Measurements from ENCODE around the gene SIGLEC10.

SIGLEC10 gene

GRCh38 chr19:51392701-51393100 lies 24.7 kb downstream of the SIGLEC10 start:
- Histone ChIP-seq H3K9ac (ENCODE audit: low read depth, low read length) (no peak overlapping the region), H3K4me1 (ENCODE audit: insufficient read depth, low read length) (peaks cover 7% of the 10 kb centered on the region; the same call in 1 of the 2 replicates)

GRCh38 chr19:51391073-51391611 lies 26.3 kb downstream of the SIGLEC10 start:
- Histone ChIP-seq H3K9ac (ENCODE audit: low read depth, low read length) (peak overlapping the region; percentile 72; the same call in 1 of the 2 replicates), H3K4me1 (ENCODE audit: insufficient read depth, low read length) (peaks cover 7% of the 10 kb centered on the region; the same call in 1 of the 2 replicates), H3K9me3 (ENCODE audit: control insufficient read depth, insufficient read depth, low read length) (no peaks in the 10 kb centered on the region), H3K36me3 (ENCODE audit: insufficient read depth, low read length) (no peaks in the 10 kb centered on the region)

More at GRCh38 chr19:51392701-51393100, 24.7 kb downstream of the SIGLEC10 start:
- H3K9me3 ChIP-seq (ENCODE audit: control insufficient read depth, insufficient read depth, low read length) = no peaks in the 10 kb centered on the region
- no peaks in the 10 kb centered on the region for H3K36me3 ChIP-seq (ENCODE audit: insufficient read depth, low read length)

GRCh38 chr19:51389143-51389542 lies 28.3 kb downstream of the SIGLEC10 start:
- Histone ChIP-seq H3K4me1 (ENCODE audit: insufficient read depth, low read length) (peaks cover 7% of the 10 kb centered on the region; the same call in 1 of the 2 replicates), H3K36me3 (ENCODE audit: insufficient read depth, low read length) (no peaks in the 10 kb centered on the region), H3K9ac (ENCODE audit: low read depth, low read length) (no peak overlapping the region), H3K9me3 (ENCODE audit: control insufficient read depth, insufficient read depth, low read length) (no peaks in the 10 kb centered on the region)

GRCh38 chr19:51387924-51388389 lies 29.5 kb downstream of the SIGLEC10 start, which contains the start of gene LIM2:
TSS of gene LIM2 (minus strand) at chr19:51387974. CDS start at chr19:51387443, 531 bp downstream.
- Histone ChIP-seq H3K4me1 (ENCODE audit: insufficient read depth, low read length) (peaks cover 7% of the 10 kb centered on the region; the same call in 1 of the 2 replicates), H3K9me3 (ENCODE audit: control insufficient read depth, insufficient read depth, low read length) (no peaks in the 10 kb centered on the region), H3K9ac (ENCODE audit: low read depth, low read length) (no peak within 1 kb of the TSS), H3K36me3 (ENCODE audit: insufficient read depth, low read length) (no peaks in the 10 kb centered on the region)

- Histone ChIP-seq H3K9me3 (ENCODE audit: control insufficient read depth, insufficient read depth, low read length) (no peaks in the 10 kb centered on the region), H3K9ac (ENCODE audit: low read depth, low read length) (no peak overlapping the region), H3K36me3 (ENCODE audit: insufficient read depth, low read length) (no peaks in the 10 kb centered on the region), H3K4me1 (ENCODE audit: insufficient read depth, low read length) (peaks cover 4% of the 10 kb centered on the region; the same call in 1 of the 2 replicates)
These were observed 30.4 kb downstream of the SIGLEC10 start for GRCh38 chr19:51386882-51387520.

- Histone ChIP-seq H3K4me1 (ENCODE audit: insufficient read depth, low read length) (no peaks in the 10 kb centered on the region; the same call in 1 of the 2 replicates), H3K36me3 (ENCODE audit: insufficient read depth, low read length) (no peaks in the 10 kb centered on the region), H3K9me3 (ENCODE audit: control insufficient read depth, insufficient read depth, low read length) (no peaks in the 10 kb centered on the region), H3K9ac (ENCODE audit: low read depth, low read length) (no peak overlapping the region)
These were observed 35.4 kb downstream of the SIGLEC10 start for GRCh38 chr19:51382004-51382403.

GRCh38 chr19:51380379-51380778 lies 37.1 kb downstream of the SIGLEC10 start:
- H3K9ac ChIP-seq (ENCODE audit: low read depth, low read length) = peak overlapping the region; percentile 8; the same call in 1 of the 2 replicates
- H3K36me3 ChIP-seq (ENCODE audit: insufficient read depth, low read length) = no peaks in the 10 kb centered on the region
- no peaks in the 10 kb centered on the region for H3K9me3 ChIP-seq (ENCODE audit: control insufficient read depth, insufficient read depth, low read length)
- H3K4me1 ChIP-seq (ENCODE audit: insufficient read depth, low read length) = no peaks in the 10 kb centered on the region

- Histone ChIP-seq H3K9me3 (ENCODE audit: control insufficient read depth, insufficient read depth, low read length) (no peaks in the 10 kb centered on the region), H3K9ac (ENCODE audit: low read depth, low read length) (no peak overlapping the region), H3K4me1 (ENCODE audit: insufficient read depth, low read length) (no peaks in the 10 kb centered on the region), H3K36me3 (ENCODE audit: insufficient read depth, low read length) (no peaks in the 10 kb centered on the region)
These were observed 40.0 kb downstream of the SIGLEC10 start for GRCh38 chr19:51377422-51377821.

- Histone ChIP-seq H3K9ac (ENCODE audit: low read depth, low read length) (no peak overlapping the region), H3K36me3 (ENCODE audit: insufficient read depth, low read length) (no peaks in the 10 kb centered on the region), H3K9me3 (ENCODE audit: control insufficient read depth, insufficient read depth, low read length) (no peaks in the 10 kb centered on the region), H3K4me1 (ENCODE audit: insufficient read depth, low read length) (no peaks in the 10 kb centered on the region)
These were observed 41.8 kb downstream of the SIGLEC10 start for GRCh38 chr19:51375504-51376221.

- Histone ChIP-seq H3K36me3 (ENCODE audit: insufficient read depth, low read length) (no peaks in the 10 kb centered on the region), H3K9me3 (ENCODE audit: control insufficient read depth, insufficient read depth, low read length) (no peaks in the 10 kb centered on the region), H3K9ac (ENCODE audit: low read depth, low read length) (no peak within 1 kb of the TSS), H3K4me1 (ENCODE audit: insufficient read depth, low read length) (peaks cover 7% of the 10 kb centered on the region; the same call in 1 of the 2 replicates)
These were observed 44.6 kb downstream of the SIGLEC10 start, which contains the start of gene NKG7 for GRCh38 chr19:51372649-51373504. TSS of gene NKG7 (minus strand) at chr19:51372654. CDS start at chr19:51372535, 119 bp downstream.

- peaks cover 7% of the 10 kb centered on the region; the same call in 1 of the 2 replicates for H3K4me1 ChIP-seq (ENCODE audit: insufficient read depth, low read length)
These were observed 45.3 kb downstream of the SIGLEC10 start for GRCh38 chr19:51372021-51372648.

GRCh38 chr19:51371186-51371690 lies 46.2 kb downstream of the SIGLEC10 start:
- Histone ChIP-seq H3K9me3 (ENCODE audit: control insufficient read depth, insufficient read depth, low read length) (no peaks in the 10 kb centered on the region), H3K36me3 (ENCODE audit: insufficient read depth, low read length) (no peaks in the 10 kb centered on the region), H3K9ac (ENCODE audit: low read depth, low read length) (no peak overlapping the region), H3K4me1 (ENCODE audit: insufficient read depth, low read length) (peaks cover 7% of the 10 kb centered on the region; the same call in 1 of the 2 replicates)

More at GRCh38 chr19:51372021-51372648, 45.3 kb downstream of the SIGLEC10 start:
- Histone ChIP-seq H3K9ac (ENCODE audit: low read depth, low read length) (no peak overlapping the region), H3K9me3 (ENCODE audit: control insufficient read depth, insufficient read depth, low read length) (no peaks in the 10 kb centered on the region), H3K36me3 (ENCODE audit: insufficient read depth, low read length) (no peaks in the 10 kb centered on the region)

GRCh38 chr19:51370230-51370629 lies 47.2 kb downstream of the SIGLEC10 start:
- H3K9me3 ChIP-seq (ENCODE audit: control insufficient read depth, insufficient read depth, low read length) = no peaks in the 10 kb centered on the region
- no peaks in the 10 kb centered on the region for H3K36me3 ChIP-seq (ENCODE audit: insufficient read depth, low read length)
- peaks cover 7% of the 10 kb centered on the region; the same call in 1 of the 2 replicates for H3K4me1 ChIP-seq (ENCODE audit: insufficient read depth, low read length)
- no peak overlapping the region for H3K9ac ChIP-seq (ENCODE audit: low read depth, low read length)
